DMS79 treated with DMSO at 0.1 percent for 48 hours (cell line): ENCODE measurements around the gene GLIS1.
A peak's percentile ranks its signal among the peaks of the same experiment; 100 is the strongest.

Experiments
- DNase-seq: peaks from one replicate; lab custom pipeline; 2025; lab: John Stamatoyannopoulos, UW

GLIS1 gene

DNA sequence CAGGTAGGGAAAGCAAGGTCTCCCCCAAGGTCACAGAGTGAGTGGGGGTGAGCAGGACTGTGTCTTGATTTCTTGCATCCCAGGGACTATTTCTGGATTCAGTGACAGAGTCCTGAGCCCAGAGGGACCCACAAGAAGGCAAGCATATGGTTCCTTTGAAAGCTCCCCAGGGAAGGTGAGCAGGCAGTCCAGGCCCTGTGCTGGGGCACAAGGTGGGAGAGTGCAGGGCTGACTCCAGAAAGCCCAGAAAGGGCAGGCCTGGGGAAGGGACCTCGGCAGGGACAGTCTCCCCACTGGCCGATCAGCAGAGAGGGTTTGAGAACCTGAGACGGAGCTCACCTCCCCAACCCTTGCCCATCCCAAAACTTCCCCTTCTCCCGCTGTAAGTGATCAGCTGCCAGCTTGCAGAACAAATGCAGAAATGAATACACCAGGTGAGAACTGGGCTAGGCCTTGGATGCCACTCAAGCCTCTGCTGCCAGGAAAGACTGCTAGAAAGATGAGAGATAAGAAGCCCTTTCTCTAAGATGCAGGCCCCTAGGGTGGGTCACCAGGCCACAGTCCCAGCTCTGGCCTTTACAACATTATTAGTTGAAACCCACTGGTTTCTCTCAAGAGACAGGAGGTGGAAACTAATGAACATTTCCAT is 121.0 kb downstream of the GLIS1 start:
- DNase-seq = no peak

GRCh38 chr1:53617382-53617781 is 121.6 kb downstream of the GLIS1 start:
- no peak for DNase-seq

GRCh38 chr1:53616927-53617326 is 122.0 kb downstream of the GLIS1 start:
- no peak for DNase-seq

DNA sequence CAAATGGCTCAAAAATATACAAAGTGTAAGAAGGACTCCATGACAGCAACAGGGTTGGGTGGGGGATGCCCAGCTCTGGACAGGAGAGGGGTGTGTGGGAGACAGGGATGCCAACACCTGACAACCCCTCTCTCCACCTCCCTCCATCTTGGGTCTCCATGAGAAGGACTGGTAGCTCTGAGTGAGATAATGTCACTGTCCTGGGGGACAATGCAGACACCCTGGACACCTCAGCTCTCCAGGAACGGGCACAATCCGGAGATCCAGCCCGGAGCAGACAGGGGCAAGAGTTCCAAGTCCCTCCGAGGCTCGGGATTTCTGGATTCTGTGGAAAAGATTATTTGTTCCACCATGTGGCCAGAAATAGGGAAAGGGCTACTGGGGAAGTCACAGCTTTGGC is 122.5 kb downstream of the GLIS1 start:
- no peak for DNase-seq

GRCh38 chr1:53615101-53615500 is 123.9 kb downstream of the GLIS1 start:
- DNase-seq = no peak

DNA sequence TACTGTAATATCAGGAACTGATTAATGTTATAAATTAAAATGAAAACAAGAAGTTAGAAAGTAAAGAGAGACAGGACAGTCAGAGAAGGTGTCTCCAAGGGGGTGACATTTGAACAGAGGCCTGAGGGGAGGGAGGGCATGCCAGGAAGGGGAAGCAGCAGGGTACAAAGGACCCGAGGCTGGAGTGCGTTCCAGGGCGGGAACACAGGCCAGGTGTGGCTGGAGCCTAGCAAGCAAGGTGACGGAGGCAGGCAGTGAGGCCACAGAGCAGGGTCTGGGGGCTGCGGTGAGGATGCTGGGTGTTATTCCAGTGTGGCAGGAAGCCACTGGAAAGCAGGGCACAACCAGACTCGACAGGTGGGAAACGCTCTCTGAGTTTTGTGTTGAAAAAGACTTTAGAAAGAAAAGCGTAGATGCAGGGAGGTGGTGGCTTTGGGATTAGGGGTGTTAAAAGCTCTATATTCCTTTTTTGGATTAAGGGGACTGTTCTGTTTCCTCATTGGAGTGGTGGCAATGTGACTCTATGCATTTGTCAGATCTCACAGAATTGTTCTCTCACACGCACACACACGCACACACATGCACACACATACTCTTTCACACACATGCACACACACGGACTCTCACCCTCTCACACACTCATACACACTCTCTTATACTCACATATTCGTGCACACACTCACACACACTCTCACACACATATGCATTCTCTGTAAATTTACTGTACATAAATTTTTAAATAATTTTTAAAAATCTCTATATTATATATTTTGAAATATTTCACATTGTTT is 124.5 kb downstream of the GLIS1 start:
- no peak for DNase-seq

- no peak for DNase-seq
Measured at GRCh38 chr1:53608676-53609075, 130.3 kb downstream of the GLIS1 start.

DNA sequence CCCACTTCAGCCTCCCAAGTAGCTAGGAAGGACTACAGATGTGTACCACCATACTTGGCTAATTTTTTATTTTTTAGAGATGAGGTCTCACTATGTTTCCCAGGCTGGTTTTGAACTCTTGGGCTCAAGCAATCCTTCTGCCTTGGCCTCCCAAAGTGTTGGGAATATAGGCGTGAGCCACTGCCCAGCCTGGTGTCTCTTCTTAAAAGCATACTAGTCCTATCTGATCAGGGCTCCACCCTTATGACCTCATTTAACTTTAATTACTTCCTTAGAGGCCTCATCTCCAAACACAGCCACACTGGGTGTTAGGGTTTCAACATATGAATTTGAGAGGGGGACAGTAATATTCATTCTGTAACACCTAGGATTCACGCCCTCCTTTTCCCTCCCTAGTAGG is 130.9 kb downstream of the GLIS1 start:
- no peak for DNase-seq

DNA sequence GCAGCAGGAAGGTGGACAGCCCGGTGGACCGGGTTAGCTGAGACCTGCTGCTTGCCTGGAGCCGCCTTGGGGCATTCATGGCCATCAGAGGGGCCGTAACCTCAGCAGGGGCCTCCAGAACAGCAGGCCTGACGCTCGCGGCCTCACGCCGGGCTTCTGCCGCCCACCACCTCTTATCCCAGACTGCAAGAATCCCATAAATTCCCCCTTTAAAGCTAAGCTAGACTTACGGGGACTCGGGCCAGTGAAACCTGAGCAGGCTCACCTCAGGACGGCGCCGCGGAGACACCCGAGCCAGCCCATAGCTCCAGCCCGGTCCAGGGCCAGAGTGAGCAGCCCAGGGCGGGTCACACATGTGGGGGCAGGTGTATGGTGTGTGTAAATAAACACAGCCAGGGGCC is 132.3 kb downstream of the GLIS1 start:
- no peak for DNase-seq

GRCh38 chr1:53606197-53606596 is 132.8 kb downstream of the GLIS1 start:
- no peak for DNase-seq

DNA sequence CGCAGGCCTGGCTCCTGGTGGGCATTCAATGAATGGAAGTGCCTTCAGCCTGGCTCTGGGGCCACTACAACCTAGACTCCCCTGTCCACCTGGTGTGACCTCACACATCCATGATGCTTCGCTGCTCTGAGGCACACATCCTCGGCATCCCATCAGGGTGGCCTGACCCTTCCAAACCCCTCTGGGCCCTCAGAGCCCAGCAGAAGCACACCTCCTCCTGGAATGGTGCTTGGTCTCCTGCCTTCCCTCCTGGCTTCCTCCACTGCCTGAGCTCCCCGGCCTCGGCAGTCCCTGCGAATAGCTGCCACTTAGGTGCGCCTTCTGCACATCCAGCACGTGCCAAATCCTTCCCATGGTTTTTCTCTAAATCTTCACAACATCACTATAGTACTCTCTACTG is 133.8 kb downstream of the GLIS1 start:
- no peak for DNase-seq

DNA sequence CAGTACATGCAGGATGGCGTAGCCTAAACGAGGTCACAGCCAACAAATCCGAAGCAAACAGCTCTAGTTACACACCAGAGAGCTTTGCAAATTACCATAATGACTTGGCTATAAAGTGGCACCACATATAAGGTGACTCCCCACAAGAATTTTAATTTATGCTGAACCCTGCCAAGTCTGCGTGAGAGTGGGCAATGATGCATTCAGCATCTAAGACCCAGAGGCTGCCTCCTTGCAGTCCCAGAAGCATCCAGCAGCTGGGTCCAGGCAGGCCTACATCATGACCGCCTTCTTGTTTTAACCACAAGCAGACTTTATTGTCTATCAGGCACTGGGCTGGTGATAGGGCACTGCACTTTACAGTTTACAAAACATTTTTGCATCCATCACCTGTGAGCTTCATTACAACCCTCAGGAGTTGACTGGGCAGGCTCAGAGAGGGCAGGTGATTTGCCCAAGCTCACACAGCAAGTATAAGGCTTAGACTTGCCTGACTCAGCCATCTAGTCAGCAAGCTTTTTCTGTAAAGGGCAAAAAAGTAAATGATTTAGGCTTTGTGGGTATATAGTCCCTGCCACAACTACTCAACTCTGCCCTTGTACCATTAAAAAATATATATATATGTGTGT is 134.6 kb downstream of the GLIS1 start:
- peak; percentile 36 for DNase-seq

DNA sequence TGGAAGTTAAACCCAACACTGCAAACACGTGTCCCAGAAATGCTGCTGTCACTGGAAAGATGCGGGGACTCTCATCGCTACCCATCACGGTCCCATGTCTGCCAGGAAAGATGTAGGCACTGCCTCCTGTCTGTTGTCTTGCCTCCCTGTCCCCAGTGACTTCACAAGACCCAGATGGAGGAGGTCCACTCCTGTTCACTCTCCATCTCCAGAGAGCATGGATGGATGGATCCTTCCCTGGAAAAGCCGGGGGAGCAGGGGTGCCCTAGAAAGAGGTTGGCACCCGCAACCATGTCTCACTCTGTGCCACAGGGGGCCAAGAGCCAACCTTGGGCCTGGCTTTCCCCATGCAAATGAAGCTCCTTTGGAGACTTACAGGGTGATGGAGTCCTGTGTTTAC is 135.5 kb downstream of the GLIS1 start:
- DNase-seq = no peak

DNA sequence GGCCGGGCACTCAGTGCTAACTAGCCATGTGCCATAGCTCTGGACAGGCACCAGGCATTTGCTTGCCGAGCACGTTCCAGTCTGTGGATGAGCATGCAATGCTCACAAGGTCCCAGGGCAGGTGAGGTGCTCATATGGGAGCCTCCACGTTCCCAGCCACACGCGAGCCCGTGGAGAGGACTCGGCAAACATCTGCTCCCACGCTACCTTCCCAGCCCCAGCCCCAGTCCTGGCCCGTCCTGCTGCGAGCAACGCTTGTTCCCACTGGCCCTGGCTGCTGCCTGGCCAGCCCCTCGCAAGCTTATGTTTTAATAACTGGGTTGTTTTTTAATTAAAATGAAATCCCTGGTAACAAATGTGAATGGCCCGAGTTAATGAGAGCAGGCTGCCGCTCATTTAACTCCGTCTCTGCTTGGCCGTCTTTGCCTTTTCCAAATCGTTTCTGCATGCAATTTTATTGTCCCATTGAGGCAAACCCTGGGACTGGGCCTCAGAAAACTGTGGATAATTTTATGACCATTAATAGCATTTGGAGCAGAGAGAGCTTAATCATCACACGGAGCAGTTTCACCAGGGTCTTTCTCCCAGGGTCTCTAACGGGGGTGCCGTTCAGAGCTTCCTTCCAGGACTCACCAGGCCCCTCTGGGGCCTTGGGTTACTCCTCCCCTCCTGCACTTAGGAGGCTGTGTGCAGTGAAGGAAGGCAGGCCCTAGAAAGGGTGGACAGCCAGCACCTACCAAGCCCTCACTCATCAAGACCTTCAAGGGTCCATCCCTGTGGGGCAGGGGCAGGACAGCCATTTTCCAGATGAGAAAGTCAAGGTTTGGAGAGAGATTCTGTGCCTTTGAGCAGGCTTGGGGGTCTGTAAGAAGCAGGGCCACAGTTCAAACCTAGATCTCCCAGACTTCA is 136.8 kb downstream of the GLIS1 start:
- no peak for DNase-seq

- DNase-seq = no peak
Measured at GRCh38 chr1:53601031-53601745, 137.8 kb downstream of the GLIS1 start.

- DNase-seq = no peak
Measured at GRCh38 chr1:53600561-53600960, 138.4 kb downstream of the GLIS1 start.

DNA sequence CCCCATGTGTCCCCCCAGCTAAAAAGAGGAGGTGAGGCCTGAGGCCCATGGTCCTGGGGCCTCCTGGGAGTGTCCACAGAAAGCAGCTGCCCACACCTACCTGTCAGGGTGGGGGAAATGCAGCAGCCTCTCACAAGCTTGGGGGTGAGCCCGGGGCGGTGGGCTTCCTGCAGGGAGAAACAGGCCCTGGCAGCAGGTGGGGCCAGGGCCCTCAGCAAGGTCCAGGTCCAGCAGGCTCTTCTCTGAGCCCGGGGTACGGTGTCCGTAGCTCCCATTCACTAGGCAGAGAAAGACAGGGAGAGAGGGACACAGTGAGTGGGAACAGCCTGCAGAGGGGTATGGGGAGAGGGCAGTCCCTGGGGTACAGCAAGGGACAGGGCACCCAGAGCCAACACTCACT is 139.0 kb downstream of the GLIS1 start:
- no peak for DNase-seq

GRCh38 chr1:53599481-53599880 is 139.5 kb downstream of the GLIS1 start:
- no peak for DNase-seq

GRCh38 chr1:53598966-53599365 is 140.0 kb downstream of the GLIS1 start:
- no peak for DNase-seq

- no peak for DNase-seq
Measured at GRCh38 chr1:53595906-53596305, 143.1 kb downstream of the GLIS1 start.

- no peak for DNase-seq
Measured at GRCh38 chr1:53594391-53595180, 144.4 kb downstream of the GLIS1 start.
